ENCODE results near the gene ZNF611.
"Not testable (repeated sequence)": the region's sequence is repeated elsewhere in the genome, so short reads cannot be mapped to it uniquely, and the experiment has no call there.

Gene ZNF611

GRCh38 chr19:52679598-52679997, 55.2 kb downstream of the ZNF611 start:
- no peak for DNase-seq (ENCODE audit: low read depth)

GRCh38 chr19:52675239-52675638, 59.6 kb downstream of the ZNF611 start:
- DNase-seq (ENCODE audit: low read depth) = not testable (repeated sequence)

GRCh38 chr19:52673014-52673413, 61.8 kb downstream of the ZNF611 start:
- DNase-seq (ENCODE audit: low read depth) = no peak

- no peak for DNase-seq (ENCODE audit: low read depth)
Measured at GRCh38 chr19:52670046-52670445, 64.8 kb downstream of the ZNF611 start.

GRCh38 chr19:52669586-52669985, 65.3 kb downstream of the ZNF611 start:
- no peak for DNase-seq (ENCODE audit: low read depth)

GRCh38 chr19:52667972-52668371, 66.9 kb downstream of the ZNF611 start:
- DNase-seq (ENCODE audit: low read depth) = no peak

GRCh38 chr19:52666506-52666905, 68.3 kb downstream of the ZNF611 start:
- DNase-seq (ENCODE audit: low read depth) = no peak

GRCh38 chr19:52665529-52665928, 69.3 kb downstream of the ZNF611 start:
- no peak for DNase-seq (ENCODE audit: low read depth)

- no peak for DNase-seq (ENCODE audit: low read depth)
Measured at GRCh38 chr19:52665027-52665426, 69.8 kb downstream of the ZNF611 start.

GRCh38 chr19:52664461-52664860, 70.4 kb downstream of the ZNF611 start:
- DNase-seq (ENCODE audit: low read depth) = no peak

- no peak for DNase-seq (ENCODE audit: low read depth)
Measured at GRCh38 chr19:52662631-52663030, 72.2 kb downstream of the ZNF611 start.

- no peak for DNase-seq (ENCODE audit: low read depth)
Measured at GRCh38 chr19:52660981-52661380, 73.9 kb downstream of the ZNF611 start.

- no peak for DNase-seq (ENCODE audit: low read depth)
Measured at GRCh38 chr19:52659013-52659412, 75.8 kb downstream of the ZNF611 start.

GRCh38 chr19:52658595-52658994, 76.2 kb downstream of the ZNF611 start:
- DNase-seq (ENCODE audit: low read depth) = no peak

- no peak for DNase-seq (ENCODE audit: low read depth)
Measured at GRCh38 chr19:52653161-52653560, 81.7 kb downstream of the ZNF611 start.
